ENCODE data around the gene MAST2. TPM values are rescaled to one million over a fixed set of nuclear protein-coding genes. Genes with fewer than 3 reads are reported as not detected.

Gene MAST2
- total RNA-seq, 1 experiment from 2014 or later, result 41.9 TPM

DNA sequence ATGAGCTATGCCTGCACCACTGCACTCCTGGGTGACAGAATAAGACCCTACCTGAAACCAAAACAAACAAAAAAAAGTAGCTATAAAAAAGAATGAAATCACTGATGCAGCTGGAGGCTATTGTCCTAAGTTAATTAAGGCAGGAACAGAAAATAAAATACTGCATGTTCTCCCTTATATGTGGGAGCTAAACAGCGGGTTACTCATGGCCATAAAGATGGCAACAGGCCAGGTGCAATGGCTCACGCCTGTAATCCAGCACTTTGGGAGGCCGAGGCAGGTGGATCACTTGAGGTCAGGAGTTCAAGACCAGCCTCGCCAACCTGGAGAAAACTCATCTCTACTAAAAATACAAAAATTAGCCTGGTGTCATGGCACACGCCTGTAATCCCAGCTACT lies 176.4 kb downstream of the MAST2 start:
- DNase-seq (ENCODE audit: low read depth, low spot score), result no peak
- no peak for TF ChIP-seq CBX3 (IDR thresholded peaks at IDR 0.05; ENCODE audit: low read depth)
- TF ChIP-seq, protein P1, sequence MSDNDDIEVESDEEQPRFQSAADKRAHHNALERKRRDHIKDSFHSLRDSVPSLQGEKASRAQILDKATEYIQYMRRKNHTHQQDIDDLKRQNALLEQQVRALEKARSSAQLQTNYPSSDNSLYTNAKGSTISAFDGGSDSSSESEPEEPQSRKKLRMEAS (IDR thresholded peaks at IDR 0.05), result no peak
- TF ChIP-seq, protein P2, sequence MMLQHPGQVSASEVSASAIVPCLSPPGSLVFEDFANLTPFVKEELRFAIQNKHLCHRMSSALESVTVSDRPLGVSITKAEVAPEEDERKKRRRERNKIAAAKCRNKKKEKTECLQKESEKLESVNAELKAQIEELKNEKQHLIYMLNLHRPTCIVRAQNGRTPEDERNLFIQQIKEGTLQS (IDR thresholded peaks at IDR 0.05), result no peak
- no peak for TF ChIP-seq SIN3A (IDR thresholded peaks at IDR 0.05; ENCODE audit: low read depth)
- TF ChIP-seq POLR2AphosphoS5 (IDR thresholded peaks at IDR 0.05; ENCODE audit: low read depth, low read length), result no peak
- TF ChIP-seq EGR1 (IDR thresholded peaks at IDR 0.05; ENCODE audit: low read depth), result no peak
- no peak for TF ChIP-seq FOSL1 (IDR thresholded peaks at IDR 0.05; ENCODE audit: low read depth)
- no peak for TF ChIP-seq ZFX (IDR thresholded peaks at IDR 0.05)
- no peak for TF ChIP-seq EZH2 (IDR thresholded peaks at IDR 0.05)
- no peak for TF ChIP-seq POLR2A (IDR thresholded peaks at IDR 0.05; ENCODE audit: borderline replicate concordance, extremely low read depth, insufficient read depth, insufficient read length)
- no peak for TF ChIP-seq RAD21 (IDR thresholded peaks at IDR 0.05; ENCODE audit: low read depth)
- TF ChIP-seq SP1 (IDR thresholded peaks at IDR 0.05; ENCODE audit: low read depth), result no peak
- TF ChIP-seq CEBPB (IDR thresholded peaks at IDR 0.05; ENCODE audit: low read depth), result no peak
- intact Hi-C loops (cut with micrococcal nuclease), result no loop called here
- no peaks in the 10 kb centered on the region for H3K9me2 ChIP-seq (ENCODE audit: insufficient read depth)
- BruUV-seq (replicated peaks), result no TSS peak
- RAD21 ChIA-PET (ENCODE audit: low non-redundant PET in 1 of 2, low total read pairs in 2 of 2, uncharacterized antibody in 2 of 2, unreplicated experiment in 2 of 2), result no interaction called here
- ATAC-seq, result no peak
- H3K36me3 ChIP-seq (ENCODE audit: control insufficient read depth in 1 of 2, insufficient read depth in 2 of 2, low read length in 2 of 2), result no peaks in the 10 kb centered on the region
- POLR2A ChIA-PET, result interaction anchor here (1.1 kb wide), 1 partner anchor 9 kb away, joined by 5 read pairs; no protein-coding TSS in a partner anchor
- no peak overlapping the region for H3K4me3 ChIP-seq (replicated peaks in 1 of 2; ENCODE audit: low read depth in 1 of 2, low read length in 2 of 2)
- H3K79me2 ChIP-seq (ENCODE audit: insufficient read depth, low read length), result no peaks in the 10 kb centered on the region
- H3K9ac ChIP-seq (ENCODE audit: low read length), result no peak overlapping the region
- CTCF ChIA-PET, result no interaction called here
- H3K9me3 ChIP-seq (ENCODE audit: control insufficient read depth in 1 of 2, insufficient read depth in 1 of 2, low read depth in 1 of 2, low read length in 2 of 2), result no peaks in the 10 kb centered on the region
- no peaks in the 10 kb centered on the region for H3K27me3 ChIP-seq (ENCODE audit: insufficient read depth, low read length)
- no peaks in the 10 kb centered on the region for H4K20me1 ChIP-seq (ENCODE audit: insufficient read depth)
- H3K4me1 ChIP-seq (ENCODE audit: control insufficient read depth in 1 of 2, insufficient read depth in 2 of 2, low read length in 2 of 2), result peaks cover 27 to 28% of the 10 kb centered on the region in 2 experiments
- no peak overlapping the region for H2AFZ ChIP-seq (ENCODE audit: low read depth, low read length, poor library complexity, severe bottlenecking)
- peak overlapping the region; percentile 31 for H3K27ac ChIP-seq (ENCODE audit: low read depth, low read length)
- peak overlapping the region; percentile 53 for H3K4me2 ChIP-seq (ENCODE audit: low read length)

DNA sequence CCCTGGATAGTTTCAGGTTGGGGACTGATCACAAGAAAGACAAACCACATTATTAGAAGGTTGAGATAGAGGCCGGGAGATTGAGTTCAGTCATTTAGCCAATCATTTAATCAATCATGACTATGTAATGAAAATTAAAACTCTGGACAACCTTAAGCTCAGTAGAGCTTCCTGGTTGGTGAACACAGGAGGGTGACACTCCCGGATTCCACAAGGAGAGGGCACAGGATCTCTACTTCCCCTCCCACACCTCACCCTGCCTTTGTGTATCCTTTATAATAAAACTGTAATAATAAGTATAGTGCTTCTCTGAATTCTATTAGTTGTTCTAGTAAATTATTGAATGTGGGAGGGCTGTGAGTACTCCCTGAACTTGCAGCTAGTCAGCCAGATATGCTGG lies 178.9 kb downstream of the MAST2 start:
- no TSS peak for BruUV-seq (replicated peaks)
- Histone ChIP-seq H3K4me1 (ENCODE audit: control insufficient read depth in 1 of 2, insufficient read depth in 2 of 2, low read length in 2 of 2) (peaks cover 27 to 28% of the 10 kb centered on the region in 2 experiments), H3K9me2 (ENCODE audit: insufficient read depth) (no peaks in the 10 kb centered on the region), H3K27me3 (ENCODE audit: insufficient read depth, low read length) (no peaks in the 10 kb centered on the region), H3K79me2 (ENCODE audit: insufficient read depth, low read length) (no peaks in the 10 kb centered on the region; the same call in 1 of the 2 replicates), H3K9me3 (ENCODE audit: control insufficient read depth in 1 of 2, insufficient read depth in 1 of 2, low read depth in 1 of 2, low read length in 2 of 2) (no peaks in the 10 kb centered on the region), H3K36me3 (ENCODE audit: control insufficient read depth in 1 of 2, insufficient read depth in 2 of 2, low read length in 2 of 2) (no peaks in the 10 kb centered on the region), H3K4me2 (ENCODE audit: low read length) (0 out of 2 replicates have a peak overlapping the region, but pooled peaks have one; percentile 24), H3K9ac (ENCODE audit: low read length) (no peak overlapping the region), H3K4me3 (replicated peaks in 1 of 2; ENCODE audit: low read depth in 1 of 2, low read length in 2 of 2) (no peak overlapping the region), H3K27ac (ENCODE audit: low read depth, low read length) (no peak overlapping the region), H2AFZ (ENCODE audit: low read depth, low read length, poor library complexity, severe bottlenecking) (no peak overlapping the region), H4K20me1 (ENCODE audit: insufficient read depth) (no peaks in the 10 kb centered on the region)
- TF ChIP-seq ZFX (IDR thresholded peaks at IDR 0.05) (no peak), YY1 (IDR thresholded peaks at IDR 0.05; ENCODE audit: extremely low read depth, insufficient replicate concordance, low read depth, low read length) (no peak), EZH2 (IDR thresholded peaks at IDR 0.05) (no peak), JUND (IDR thresholded peaks at IDR 0.05) (no peak), TCF7L2 (IDR thresholded peaks at IDR 0.05; ENCODE audit: borderline replicate concordance, extremely low read depth, insufficient read depth, insufficient read length) (no peak), EZH2phosphoT487 (IDR thresholded peaks at IDR 0.05; ENCODE audit: borderline replicate concordance) (no peak), POLR2A (IDR thresholded peaks at IDR 0.05; ENCODE audit: borderline replicate concordance, extremely low read depth, insufficient read depth, insufficient read length) (no peak), ELF1 (IDR thresholded peaks at IDR 0.05; ENCODE audit: borderline replicate concordance, low read depth) (no peak), POLR2AphosphoS5 (IDR thresholded peaks at IDR 0.05; ENCODE audit: low read depth, low read length) (no peak), EGR1 (IDR thresholded peaks at IDR 0.05; ENCODE audit: low read depth) (no peak), SRF (IDR thresholded peaks at IDR 0.05; ENCODE audit: low read depth) (no peak), CEBPB (IDR thresholded peaks at IDR 0.05; ENCODE audit: low read depth) (no peak)
- TF ChIP-seq, protein P2 (IDR thresholded peaks at IDR 0.05), result no peak
- intact Hi-C loops (cut with micrococcal nuclease), result no loop called here
- ChIA-PET CTCF (no interaction called here), RAD21 (ENCODE audit: low non-redundant PET in 1 of 2, low total read pairs in 2 of 2, uncharacterized antibody in 2 of 2, unreplicated experiment in 2 of 2) (no interaction called here), POLR2A (no interaction called here)
- DNase-seq (ENCODE audit: low read depth, low spot score), result no peak
- ATAC-seq, result peak; percentile 50
